OCI-LY7 (cell line): ENCODE measurements around the gene INPP5J.

ENCODE experiments used
- EZH2phosphoT487 ChIP-seq: fragments of 200-600 bp; sonication (generic); IDR thresholded peaks from 2 replicates; pipeline ENCODE4 v1.6.1; 2018; ENCODE audit warnings: low read depth, borderline replicate concordance, mild to moderate bottlenecking, mixed run types, antibody characterized with exemption, low read length, moderate library complexity, mixed read lengths
- TF ChIP-seq, protein P1 (sequence below): fragments of 200-600 bp; sonication (generic); conservative IDR thresholded peaks from 2 replicates; pipeline ENCODE4 v1.5.1; 2014; ENCODE audit warnings: mild to moderate bottlenecking, antibody characterized with exemption, low read length, moderate library complexity, mixed read lengths

DNA sequence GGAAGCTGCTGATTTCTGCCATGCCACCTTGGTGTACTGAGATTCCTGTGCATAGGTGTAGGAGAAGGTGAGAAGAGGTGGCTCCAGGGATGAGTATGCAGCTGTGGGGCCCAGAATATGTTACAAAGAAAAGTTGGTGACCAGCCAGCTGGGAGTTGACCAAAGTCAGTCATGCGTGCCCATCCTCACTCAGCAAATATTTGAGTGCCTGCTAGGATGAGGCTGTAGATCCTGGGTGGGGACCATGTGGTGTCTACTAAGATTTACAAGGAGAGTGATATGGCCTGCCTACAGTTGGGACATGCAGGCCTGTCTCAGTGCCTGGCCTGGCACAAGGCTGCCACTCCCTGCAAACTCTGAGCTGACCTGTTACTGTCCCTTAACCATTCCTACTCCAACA lies 56.6 kb downstream of the INPP5J start:
- TF ChIP-seq, protein P1, sequence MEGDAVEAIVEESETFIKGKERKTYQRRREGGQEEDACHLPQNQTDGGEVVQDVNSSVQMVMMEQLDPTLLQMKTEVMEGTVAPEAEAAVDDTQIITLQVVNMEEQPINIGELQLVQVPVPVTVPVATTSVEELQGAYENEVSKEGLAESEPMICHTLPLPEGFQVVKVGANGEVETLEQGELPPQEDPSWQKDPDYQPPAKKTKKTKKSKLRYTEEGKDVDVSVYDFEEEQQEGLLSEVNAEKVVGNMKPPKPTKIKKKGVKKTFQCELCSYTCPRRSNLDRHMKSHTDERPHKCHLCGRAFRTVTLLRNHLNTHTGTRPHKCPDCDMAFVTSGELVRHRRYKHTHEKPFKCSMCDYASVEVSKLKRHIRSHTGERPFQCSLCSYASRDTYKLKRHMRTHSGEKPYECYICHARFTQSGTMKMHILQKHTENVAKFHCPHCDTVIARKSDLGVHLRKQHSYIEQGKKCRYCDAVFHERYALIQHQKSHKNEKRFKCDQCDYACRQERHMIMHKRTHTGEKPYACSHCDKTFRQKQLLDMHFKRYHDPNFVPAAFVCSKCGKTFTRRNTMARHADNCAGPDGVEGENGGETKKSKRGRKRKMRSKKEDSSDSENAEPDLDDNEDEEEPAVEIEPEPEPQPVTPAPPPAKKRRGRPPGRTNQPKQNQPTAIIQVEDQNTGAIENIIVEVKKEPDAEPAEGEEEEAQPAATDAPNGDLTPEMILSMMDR, result no peak
- TF ChIP-seq EZH2phosphoT487, result no peak
